ENCODE measurements around the gene HEPACAM.

Gene HEPACAM

DNA sequence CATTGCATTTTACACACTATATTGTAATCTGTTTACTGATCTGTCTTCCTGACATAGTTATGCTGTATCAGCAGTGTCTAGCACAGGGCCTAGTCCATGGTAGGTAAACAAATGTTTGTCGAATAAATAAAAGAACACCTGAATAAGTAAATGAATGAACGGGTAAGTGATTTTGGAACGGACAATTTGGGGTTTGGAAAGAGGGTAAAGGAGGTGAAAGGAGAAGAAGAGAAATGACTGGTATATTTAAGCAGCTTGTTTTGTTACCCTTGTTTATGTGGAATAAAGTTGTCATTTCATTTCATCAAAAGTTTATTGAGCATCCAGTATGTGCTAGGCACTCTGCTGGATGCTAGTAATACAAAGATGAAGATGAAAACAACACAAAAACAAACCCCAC lies 16.9 kb downstream of the HEPACAM start, which contains the start of gene HEPN1:
Gene HEPN1, plus strand, starts transcription at position 301 of the 400 bp plus-strand sequence.
- no peaks in the 10 kb centered on the region for H3K9me2 ChIP-seq (replicated peaks; ENCODE audit: insufficient read depth, low read length)
- TF ChIP-seq CTCF (IDR thresholded peaks at IDR 0.05; ENCODE audit: insufficient read depth, low read length, poor library complexity, severe bottlenecking) (no peak), EZH2phosphoT487 (conservative IDR thresholded peaks at IDR 0.05; ENCODE audit: low read length) (no peak)
- no peaks in the 10 kb centered on the region for H3K27me3 ChIP-seq (ENCODE audit: low read length)
- H3K36me3 ChIP-seq (ENCODE audit: low read length), result no peaks in the 10 kb centered on the region
- H3K4me3 ChIP-seq (ENCODE audit: insufficient read depth, low read length, poor library complexity, severe bottlenecking), result no peak within 1 kb of the TSS
- no peaks in the 10 kb centered on the region for H3F3A ChIP-seq (ENCODE audit: insufficient read depth)
- H3K4me2 ChIP-seq (ENCODE audit: low read depth, low read length, poor library complexity, severe bottlenecking), result no peak within 1 kb of the TSS
- H3K79me2 ChIP-seq (ENCODE audit: insufficient read depth, low read length), result no peaks in the 10 kb centered on the region
- H3K27ac ChIP-seq (ENCODE audit: low read depth, low read length), result no peak within 1 kb of the TSS
- no peaks in the 10 kb centered on the region for H3K9me3 ChIP-seq (ENCODE audit: insufficient read depth, low read length)
- H2AFZ ChIP-seq (ENCODE audit: low read depth, low read length, severe bottlenecking), result no peak within 1 kb of the TSS
- H3K9ac ChIP-seq (ENCODE audit: low read length), result no peak within 1 kb of the TSS
- no peaks in the 10 kb centered on the region for H4K20me1 ChIP-seq (ENCODE audit: low read depth, low read length)

- no peak overlapping the region for H2AFZ ChIP-seq (ENCODE audit: low read depth, low read length, severe bottlenecking)
Measured at GRCh38 chr11:124917115-124917637, 18.7 kb downstream of the HEPACAM start.

DNA sequence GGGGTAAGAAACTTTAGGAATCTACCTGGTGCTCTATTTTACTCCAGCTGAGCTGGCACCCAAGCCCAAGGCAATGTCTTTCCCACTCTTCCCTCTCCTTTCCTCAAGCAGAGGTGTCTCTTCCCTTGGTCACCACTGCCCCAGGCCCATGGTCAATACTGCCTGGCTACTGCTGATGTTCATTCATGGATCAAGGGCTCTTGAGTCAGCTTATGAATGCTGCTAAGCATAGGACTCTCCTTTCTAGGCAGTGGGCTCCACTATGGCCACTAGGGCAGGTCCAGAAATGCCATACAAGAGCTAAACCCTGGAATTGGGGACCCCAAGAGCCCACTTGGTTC lies 19.5 kb downstream of the HEPACAM start:
- H3K9ac ChIP-seq (ENCODE audit: low read length), result no peak overlapping the region
- TF ChIP-seq CTCF (IDR thresholded peaks at IDR 0.05; ENCODE audit: insufficient read depth, low read length, poor library complexity, severe bottlenecking), result no peak
- no peaks in the 10 kb centered on the region for H3K36me3 ChIP-seq (ENCODE audit: low read length)
- no peak overlapping the region for H3K27ac ChIP-seq (ENCODE audit: low read depth, low read length)
- H3K27me3 ChIP-seq (ENCODE audit: low read length), result no peaks in the 10 kb centered on the region
- H3K4me3 ChIP-seq (ENCODE audit: insufficient read depth, low read length, poor library complexity, severe bottlenecking), result no peak overlapping the region
- H3K9me2 ChIP-seq (replicated peaks; ENCODE audit: insufficient read depth, low read length), result no peaks in the 10 kb centered on the region
- no peak overlapping the region for H2AFZ ChIP-seq (ENCODE audit: low read depth, low read length, severe bottlenecking)
- no peaks in the 10 kb centered on the region for H3K79me2 ChIP-seq (ENCODE audit: insufficient read depth, low read length)
- no peaks in the 10 kb centered on the region for H3F3A ChIP-seq (ENCODE audit: insufficient read depth)
- H3K9me3 ChIP-seq (ENCODE audit: insufficient read depth, low read length), result no peaks in the 10 kb centered on the region
- H3K4me2 ChIP-seq (ENCODE audit: low read depth, low read length, poor library complexity, severe bottlenecking), result no peak overlapping the region
- H4K20me1 ChIP-seq (ENCODE audit: low read depth, low read length), result no peaks in the 10 kb centered on the region

More at GRCh38 chr11:124917115-124917637, 18.7 kb downstream of the HEPACAM start:
- Histone ChIP-seq H4K20me1 (ENCODE audit: low read depth, low read length) (no peaks in the 10 kb centered on the region), H3K79me2 (ENCODE audit: insufficient read depth, low read length) (no peaks in the 10 kb centered on the region), H3K27ac (ENCODE audit: low read depth, low read length) (no peak overlapping the region), H3K9me3 (ENCODE audit: insufficient read depth, low read length) (no peaks in the 10 kb centered on the region), H3K9ac (ENCODE audit: low read length) (no peak overlapping the region), H3F3A (ENCODE audit: insufficient read depth) (no peaks in the 10 kb centered on the region), H3K4me3 (ENCODE audit: insufficient read depth, low read length, poor library complexity, severe bottlenecking) (no peak overlapping the region), H3K27me3 (ENCODE audit: low read length) (no peaks in the 10 kb centered on the region), H3K9me2 (replicated peaks; ENCODE audit: insufficient read depth, low read length) (no peaks in the 10 kb centered on the region), H3K36me3 (ENCODE audit: low read length) (no peaks in the 10 kb centered on the region), H3K4me2 (ENCODE audit: low read depth, low read length, poor library complexity, severe bottlenecking) (no peak overlapping the region)
- TF ChIP-seq CTCF (IDR thresholded peaks at IDR 0.05; ENCODE audit: insufficient read depth, low read length, poor library complexity, severe bottlenecking) (no peak), EZH2phosphoT487 (conservative IDR thresholded peaks at IDR 0.05; ENCODE audit: low read length) (no peak)

Data from SU-DHL-6 (cell line).